H1 (cell line): ENCODE results near the gene ZNF414.

Experiments used
- CEBPB ChIP-seq: IDR thresholded peaks from 2 replicates; pipeline ENCODE4 v1.6.1; 2012; ENCODE audit warnings: low read depth, low read length
- EP300 ChIP-seq, 2 experiments: IDR thresholded peaks; 1 replicate in 1 of 2; 2 replicates in 1 of 2; pipeline ENCODE4 v1.6.1; 2011 to 2012; ENCODE audit warnings: low read depth in 2 of 2, low read length in 2 of 2, mild to moderate bottlenecking in 2 of 2, borderline replicate concordance in 1 of 2, inconsistent platforms in 1 of 2, moderate library complexity in 1 of 2
- HDAC6 ChIP-seq: IDR thresholded peaks from one replicate; pipeline ENCODE4 v1.7.1; 2012; ENCODE audit warnings: low read depth, mild to moderate bottlenecking, inconsistent platforms, low read length, moderate library complexity
- MAFK ChIP-seq: IDR thresholded peaks from 2 replicates; pipeline ENCODE4 v1.6.1; 2012; ENCODE audit warnings: low read depth, mild to moderate bottlenecking, improper control_type of control experiment, low read length
- POLR2A ChIP-seq, 2 experiments: IDR thresholded peaks; 1 replicate in 1 of 2; 2 replicates in 1 of 2; pipeline ENCODE4 v1.6.1; 2011; ENCODE audit warnings: low read depth in 2 of 2, low read length in 2 of 2, mild to moderate bottlenecking in 2 of 2; ENCODE audit errors: control extremely low read depth in 1 of 2
- POLR2AphosphoS5 ChIP-seq: IDR thresholded peaks from 2 replicates; pipeline ENCODE4 v1.6.1; 2011; ENCODE audit warnings: low read depth, low read length
- RFX5 ChIP-seq: IDR thresholded peaks from 2 replicates; pipeline ENCODE4 v1.6.1; 2011; ENCODE audit warnings: low read depth, low read length, improper control_type of control experiment, borderline replicate concordance
- SRF ChIP-seq: IDR thresholded peaks from 2 replicates; pipeline ENCODE4 v1.6.1; 2011; ENCODE audit warnings: mild to moderate bottlenecking, low read depth, low read length, moderate library complexity
- TAF1 ChIP-seq: IDR thresholded peaks from 2 replicates; pipeline ENCODE4 v1.6.1; 2011; ENCODE audit warnings: mild to moderate bottlenecking, low read depth, low read length
- TF ChIP-seq, protein P1 (sequence below), 3 experiments: IDR thresholded peaks; 1 replicate in 2 of 3; 2 replicates in 1 of 3; pipeline versions ENCODE4 v1.5.1 to v1.6.1; 2011; ENCODE audit warnings: low read length in 3 of 3, mild to moderate bottlenecking in 3 of 3, inconsistent platforms in 2 of 3, low read depth in 1 of 3, moderate library complexity in 1 of 3; ENCODE audit not compliant: insufficient read depth in 1 of 3; ENCODE audit errors: control extremely low read depth in 1 of 3
- TF ChIP-seq, protein P2 (sequence below): IDR thresholded peaks from 2 replicates; pipeline ENCODE4 v1.6.1; 2011; ENCODE audit warnings: low read length, improper control_type of control experiment

DNA sequence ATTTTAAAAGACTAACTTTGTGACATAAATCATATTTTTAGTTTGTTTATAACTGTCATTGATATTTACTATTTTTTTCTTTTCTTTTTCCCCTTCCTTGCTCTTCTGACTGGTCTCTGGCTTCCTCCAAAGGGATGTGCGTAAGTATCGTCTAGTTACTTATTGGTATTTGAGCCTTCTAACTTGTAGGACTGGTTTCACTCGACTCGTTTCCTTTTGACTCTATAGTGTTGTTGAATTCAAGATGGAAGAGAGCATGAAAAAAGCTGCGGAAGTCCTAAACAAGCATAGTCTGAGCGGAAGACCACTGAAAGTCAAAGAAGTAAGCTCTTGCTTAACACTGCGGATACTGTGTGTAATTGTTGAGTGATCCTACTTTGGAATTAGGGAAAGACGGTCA, 50.6 kb downstream of the ZNF414 start:
- TF ChIP-seq SRF (no peak), MAFK (no peak), EP300 (IDR thresholded peaks at IDR 0.05; ENCODE audit: borderline replicate concordance in 1 of 2, low read depth in 2 of 2, low read length in 2 of 2) (no peak), HDAC6 (no peak), RFX5 (no peak), TAF1 (no peak), CEBPB (no peak), POLR2A (IDR thresholded peaks at IDR 0.05; ENCODE audit: control extremely low read depth in 1 of 2, low read depth in 2 of 2, low read length in 2 of 2) (no peak), POLR2AphosphoS5 (no peak)
- TF ChIP-seq, protein P1, sequence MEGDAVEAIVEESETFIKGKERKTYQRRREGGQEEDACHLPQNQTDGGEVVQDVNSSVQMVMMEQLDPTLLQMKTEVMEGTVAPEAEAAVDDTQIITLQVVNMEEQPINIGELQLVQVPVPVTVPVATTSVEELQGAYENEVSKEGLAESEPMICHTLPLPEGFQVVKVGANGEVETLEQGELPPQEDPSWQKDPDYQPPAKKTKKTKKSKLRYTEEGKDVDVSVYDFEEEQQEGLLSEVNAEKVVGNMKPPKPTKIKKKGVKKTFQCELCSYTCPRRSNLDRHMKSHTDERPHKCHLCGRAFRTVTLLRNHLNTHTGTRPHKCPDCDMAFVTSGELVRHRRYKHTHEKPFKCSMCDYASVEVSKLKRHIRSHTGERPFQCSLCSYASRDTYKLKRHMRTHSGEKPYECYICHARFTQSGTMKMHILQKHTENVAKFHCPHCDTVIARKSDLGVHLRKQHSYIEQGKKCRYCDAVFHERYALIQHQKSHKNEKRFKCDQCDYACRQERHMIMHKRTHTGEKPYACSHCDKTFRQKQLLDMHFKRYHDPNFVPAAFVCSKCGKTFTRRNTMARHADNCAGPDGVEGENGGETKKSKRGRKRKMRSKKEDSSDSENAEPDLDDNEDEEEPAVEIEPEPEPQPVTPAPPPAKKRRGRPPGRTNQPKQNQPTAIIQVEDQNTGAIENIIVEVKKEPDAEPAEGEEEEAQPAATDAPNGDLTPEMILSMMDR (IDR thresholded peaks at IDR 0.05; ENCODE audit: control extremely low read depth in 1 of 3, insufficient read depth in 1 of 3, low read depth in 1 of 3, low read length in 3 of 3) = no peak
- TF ChIP-seq, protein P2, sequence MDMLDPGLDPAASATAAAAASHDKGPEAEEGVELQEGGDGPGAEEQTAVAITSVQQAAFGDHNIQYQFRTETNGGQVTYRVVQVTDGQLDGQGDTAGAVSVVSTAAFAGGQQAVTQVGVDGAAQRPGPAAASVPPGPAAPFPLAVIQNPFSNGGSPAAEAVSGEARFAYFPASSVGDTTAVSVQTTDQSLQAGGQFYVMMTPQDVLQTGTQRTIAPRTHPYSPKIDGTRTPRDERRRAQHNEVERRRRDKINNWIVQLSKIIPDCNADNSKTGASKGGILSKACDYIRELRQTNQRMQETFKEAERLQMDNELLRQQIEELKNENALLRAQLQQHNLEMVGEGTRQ = no peak
